Activated T-cell treated with anti-CD3 and anti-CD28 coated beads for 4 hours (primary cell): ENCODE results near the gene PLB1.

Source experiments
- DNase-seq: peaks from one replicate; pipeline ENCODE4 v3.0.0-alpha.2; 2020

The PLB1 gene

GRCh38 chr2:28616396-28616999 is 120.6 kb downstream of the PLB1 start:
- no peak for DNase-seq

DNA sequence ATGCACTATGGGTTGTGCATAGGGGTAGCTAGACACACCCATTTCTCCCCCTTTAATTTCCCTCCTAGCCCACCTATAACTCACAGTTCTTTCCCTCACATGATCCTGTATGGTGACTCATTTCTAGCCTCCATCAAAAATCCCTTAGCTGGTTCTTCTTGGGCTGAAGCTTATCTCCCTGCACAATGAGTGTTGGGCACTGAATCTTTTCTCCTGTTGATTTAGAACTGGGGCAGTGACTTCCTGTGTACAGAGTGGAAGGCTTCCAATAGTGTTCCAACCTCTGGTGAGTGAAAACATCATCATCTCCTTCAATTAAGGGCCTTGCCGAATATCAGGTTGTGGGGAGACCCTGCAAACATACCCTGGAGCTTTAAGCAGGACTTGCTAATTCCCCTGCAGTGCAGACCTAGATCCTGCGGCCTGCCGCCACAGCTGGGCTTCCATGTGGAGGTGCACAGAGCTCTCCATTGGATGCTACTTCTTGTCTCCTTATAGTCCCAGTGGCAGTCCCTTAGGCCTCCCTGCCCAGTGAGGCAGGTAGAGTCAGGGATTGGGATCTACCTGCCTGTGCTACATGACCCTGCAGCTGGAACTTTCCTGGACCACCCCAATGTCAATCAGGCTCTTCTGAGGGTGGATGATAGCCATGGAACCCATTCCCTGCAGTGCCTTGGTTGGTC is 121.8 kb downstream of the PLB1 start:
- DNase-seq, result no peak

- no peak for DNase-seq
Observed at GRCh38 chr2:28618221-28619141, 122.6 kb downstream of the PLB1 start.

DNA sequence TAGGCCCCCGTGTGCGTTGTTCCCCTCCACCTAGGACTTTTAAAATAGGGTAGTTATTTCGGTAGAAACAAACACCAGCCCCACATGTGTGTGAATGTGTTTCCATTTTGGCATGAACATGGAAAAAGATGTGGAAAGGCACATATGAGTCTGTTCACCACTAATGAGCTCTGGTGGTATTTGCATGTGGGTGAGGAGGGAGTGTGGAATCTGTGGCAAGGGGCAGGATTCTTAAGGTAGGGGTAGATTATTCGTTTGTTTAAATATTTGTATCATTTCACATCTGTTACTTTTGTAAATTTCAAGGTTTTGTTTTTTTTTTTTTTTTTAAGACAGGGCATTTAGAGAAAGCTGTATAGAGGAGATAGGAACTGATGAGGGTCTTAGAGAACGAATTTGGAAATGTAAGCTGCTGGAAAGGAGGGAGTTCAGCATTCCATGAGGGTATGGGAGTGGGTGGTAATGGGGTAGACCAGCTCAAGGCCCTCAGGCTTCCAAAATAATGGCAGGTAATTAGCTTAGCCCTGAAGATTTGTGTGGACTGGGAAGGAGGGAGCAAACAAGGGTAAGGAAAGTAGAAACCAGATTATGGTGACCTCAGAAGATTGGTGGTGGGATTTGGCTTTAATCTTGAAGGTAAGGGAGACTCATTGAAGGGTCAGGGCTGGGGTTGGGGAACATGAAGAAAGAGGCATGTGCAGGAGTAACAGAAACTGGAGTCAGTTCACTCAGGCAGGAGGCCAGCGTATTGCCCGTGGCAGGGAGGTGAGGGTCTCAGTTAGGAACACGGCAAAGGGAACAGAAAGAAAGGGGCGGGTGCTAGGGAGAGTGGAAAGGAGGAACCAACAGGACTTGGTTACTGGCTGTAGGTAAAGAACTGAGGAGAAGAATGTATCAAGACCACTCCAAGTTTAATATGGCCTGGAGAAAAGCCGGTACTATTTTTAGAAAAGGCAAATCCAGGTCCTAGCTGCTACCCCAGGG is 123.6 kb downstream of the PLB1 start:
- no peak for DNase-seq

GRCh38 chr2:28620291-28620793 is 124.5 kb downstream of the PLB1 start:
- DNase-seq, result no peak

DNA sequence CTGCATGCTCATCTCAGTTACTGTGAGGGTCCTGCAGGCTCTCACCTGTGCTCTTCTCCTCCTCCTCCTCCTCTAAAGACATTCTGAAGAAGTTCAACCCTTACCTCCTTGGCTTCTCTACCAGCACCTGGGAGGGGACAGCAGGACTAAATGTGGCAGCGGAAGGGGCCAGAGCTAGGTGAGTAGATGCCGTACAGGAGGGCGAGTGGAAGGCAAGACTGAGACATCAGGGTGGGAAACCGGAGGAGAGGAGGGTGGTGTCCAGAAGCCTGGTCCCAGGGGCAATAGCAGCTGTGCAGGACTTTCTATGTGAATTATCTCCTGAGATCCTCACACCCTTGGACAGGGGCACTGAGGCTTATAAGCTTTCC is 124.9 kb downstream of the PLB1 start:
- no peak for DNase-seq

- DNase-seq, result peak; percentile 62
Observed at GRCh38 chr2:28621172-28622100, 125.6 kb downstream of the PLB1 start.

GRCh38 chr2:28622101-28622499 is 126.2 kb downstream of the PLB1 start:
- DNase-seq, result no peak

DNA sequence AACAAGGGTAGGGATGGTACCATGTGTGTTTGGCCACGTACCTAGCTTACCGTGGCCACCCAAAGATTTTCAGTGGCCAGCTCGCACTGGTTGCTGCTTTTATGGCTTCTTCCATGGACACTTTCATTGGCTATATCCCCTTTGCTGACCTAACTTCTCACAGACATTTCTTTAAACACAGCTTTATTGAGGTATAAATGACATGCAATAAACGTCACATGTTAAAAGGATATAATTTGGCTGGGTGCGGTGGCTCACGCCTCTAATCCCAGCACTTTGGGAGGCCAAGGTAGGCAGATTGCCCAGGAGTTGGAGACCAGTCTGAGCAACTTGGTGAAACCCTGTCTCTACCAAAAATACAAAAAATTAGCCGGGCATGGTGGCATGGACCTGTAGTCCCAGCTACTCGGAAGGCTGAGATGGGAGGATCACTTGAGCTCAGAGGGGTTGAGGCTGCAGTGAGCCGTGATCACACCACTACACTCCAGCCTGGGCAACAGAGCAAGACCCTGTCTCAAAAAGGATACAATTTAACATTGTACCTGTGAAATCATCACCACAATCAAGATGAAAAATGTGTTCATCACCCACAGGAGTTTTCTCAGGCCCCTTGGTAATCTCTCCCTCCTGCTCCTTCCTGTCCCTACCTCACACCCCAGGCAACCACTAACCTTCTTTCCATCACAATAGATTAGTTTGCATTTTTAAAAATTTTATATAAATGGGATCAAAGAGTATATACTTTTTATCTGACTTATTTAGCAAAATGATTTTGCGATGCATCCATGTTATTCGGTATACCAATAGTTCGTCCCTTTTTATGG is 127.9 kb downstream of the PLB1 start:
- no peak for DNase-seq

- no peak for DNase-seq
Observed at GRCh38 chr2:28624436-28624792, 128.6 kb downstream of the PLB1 start.

GRCh38 chr2:28624793-28625701 is 129.2 kb downstream of the PLB1 start:
- DNase-seq, result no peak

DNA sequence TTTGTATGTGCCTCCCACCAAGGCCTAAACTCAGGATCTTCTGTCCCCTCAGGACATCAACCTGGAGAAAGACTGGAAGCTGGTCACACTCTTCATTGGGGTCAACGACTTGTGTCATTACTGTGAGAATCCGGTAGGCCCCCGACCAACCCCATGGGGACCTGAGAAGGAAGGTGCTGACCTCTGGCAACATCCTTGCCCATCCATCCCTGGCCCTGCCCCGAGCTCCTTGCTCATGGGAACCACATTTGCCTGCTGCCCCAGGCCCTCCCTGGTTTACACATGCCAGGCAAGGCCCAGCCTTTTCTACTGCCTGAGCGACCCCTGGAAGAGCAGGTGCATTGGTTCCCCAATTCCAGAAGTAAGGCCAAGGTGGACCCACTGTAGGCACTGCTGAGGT is 130.5 kb downstream of the PLB1 start:
- DNase-seq, result no peak

- DNase-seq, result no peak
Observed at GRCh38 chr2:28626891-28627421, 131.1 kb downstream of the PLB1 start.

- DNase-seq, result no peak
Observed at GRCh38 chr2:28627722-28628480, 132.0 kb downstream of the PLB1 start.

- no peak for DNase-seq
Observed at GRCh38 chr2:28628506-28628905, 132.6 kb downstream of the PLB1 start.

DNA sequence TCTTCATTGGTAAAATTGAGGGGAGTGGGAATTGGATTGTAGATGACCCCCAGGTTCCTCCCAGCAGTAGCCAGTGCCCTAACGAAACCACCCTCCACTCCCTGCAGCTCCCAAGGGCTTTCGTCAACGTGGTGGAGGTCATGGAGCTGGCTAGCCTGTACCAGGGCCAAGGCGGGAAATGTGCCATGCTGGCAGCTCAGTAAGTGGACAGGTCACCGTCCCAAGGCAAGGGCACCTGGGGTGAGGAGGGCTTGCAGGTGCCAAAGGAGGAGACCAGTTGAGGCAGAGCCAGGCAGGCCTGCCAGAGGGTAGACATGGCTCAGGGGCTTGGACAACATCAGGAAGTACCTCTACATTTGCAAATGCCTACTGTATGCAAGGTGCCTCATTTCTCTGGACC is 133.1 kb downstream of the PLB1 start:
- DNase-seq, result no peak

GRCh38 chr2:28629910-28630309 is 134.1 kb downstream of the PLB1 start:
- no peak for DNase-seq

DNA sequence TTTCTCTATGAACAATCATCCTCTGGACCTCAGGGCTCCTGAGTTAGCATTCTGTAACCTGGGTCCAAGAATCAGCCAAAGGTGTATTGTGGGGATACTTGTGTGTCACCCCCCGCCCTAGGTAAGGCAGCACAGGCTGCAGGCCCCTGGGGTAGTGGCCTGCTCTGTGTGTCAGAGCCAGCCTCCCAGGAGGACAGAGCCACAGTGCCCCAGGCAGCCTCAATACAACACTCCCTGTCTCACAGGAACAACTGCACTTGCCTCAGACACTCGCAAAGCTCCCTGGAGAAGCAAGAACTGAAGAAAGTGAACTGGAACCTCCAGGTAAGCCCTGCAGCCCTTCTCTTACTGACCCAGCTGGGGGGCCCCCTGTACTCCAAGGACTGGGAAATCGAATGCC is 134.5 kb downstream of the PLB1 start:
- no peak for DNase-seq
